K562 (cell line): Measurements from ENCODE around the gene CEP89. TPM values are rescaled to one million over a fixed set of nuclear protein-coding genes. Genes with fewer than 3 reads are reported as not detected.
A peak's percentile ranks its signal among the peaks of the same experiment; 100 is the strongest.

Experiments
- E2F4 ChIP-seq: sonication (generic); formaldehyde crosslinking; IDR thresholded peaks from 2 replicates; pipeline ENCODE4 v1.8.0; 2022; ENCODE audit warnings: mild to moderate bottlenecking, low read depth, missing genetic modification reagents
- HBP1 ChIP-seq: fragments of 450-650 bp; formaldehyde crosslinking; IDR thresholded peaks from 2 replicates; pipeline ENCODE4 v1.4.0; 2022; ENCODE audit warnings: missing genetic modification characterization
- HDAC3 ChIP-seq: fragments of 450-650 bp; IDR thresholded peaks from 2 replicates; pipeline ENCODE4 v1.6.1; 2018; ENCODE audit warnings: borderline replicate concordance, mild to moderate bottlenecking, moderate library complexity; ENCODE audit not compliant: partially characterized antibody
- KLF10 ChIP-seq: fragments of 250-450 bp; sonication (Bioruptor Pico); IDR thresholded peaks from 2 replicates; pipeline ENCODE4 v1.6.1; 2021; ENCODE audit warnings: matching md5 sums
- MAFK ChIP-seq: IDR thresholded peaks from 2 replicates; pipeline ENCODE4 v1.6.1; 2011; ENCODE audit warnings: low read length, improper control_type of control experiment
- NFE2L1 ChIP-seq: fragments of 450-650 bp; IDR thresholded peaks from 2 replicates; pipeline ENCODE4 v1.6.1; 2016; ENCODE audit warnings: missing genetic modification characterization, low read depth, mild to moderate bottlenecking, missing compliant biosample characterization, moderate library complexity, borderline replicate concordance
- PKNOX1 ChIP-seq: fragments of 450-650 bp; IDR thresholded peaks from 2 replicates; pipeline ENCODE4 v1.6.1; 2016
- TBL1XR1 ChIP-seq, 2 experiments: IDR thresholded peaks; 2 replicates each; pipeline ENCODE4 v1.6.1; 2012; ENCODE audit warnings: improper control_type of control experiment in 2 of 2, low read length in 2 of 2, mild to moderate bottlenecking in 1 of 2
- TFE3 ChIP-seq: fragments of 450-650 bp; formaldehyde crosslinking; IDR thresholded peaks from 2 replicates; pipeline ENCODE4 v1.4.0; 2020; ENCODE audit warnings: mild to moderate bottlenecking, mixed read lengths
- TSHZ1 ChIP-seq: fragments of 250-450 bp; sonication (Bioruptor Pico); IDR thresholded peaks from 2 replicates; pipeline ENCODE4 v1.4.0; 2020; ENCODE audit warnings: mild to moderate bottlenecking, moderate library complexity
- ZFP30 ChIP-seq: fragments of 250-450 bp; sonication (Bioruptor Pico); IDR thresholded peaks from 2 replicates; pipeline ENCODE4 v1.8.0; 2022; ENCODE audit warnings: moderate library complexity, mild to moderate bottlenecking, inconsistent platforms, borderline replicate concordance
- ZHX1 ChIP-seq: fragments of 150-350 bp; conservative IDR thresholded peaks from 2 replicates; pipeline ENCODE4 v1.6.1; 2014; ENCODE audit warnings: low read length
- ZNF436 ChIP-seq: fragments of 250-450, 450-650 bp; sonication (Bioruptor Pico); formaldehyde crosslinking; IDR thresholded peaks from 2 replicates; pipeline ENCODE4 v1.7.0; 2020; ENCODE audit warnings: mild to moderate bottlenecking
- ZNF57 ChIP-seq: fragments of 450-650 bp; formaldehyde crosslinking; IDR thresholded peaks from 2 replicates; pipeline ENCODE4 v1.4.0; 2020; ENCODE audit warnings: mild to moderate bottlenecking, moderate library complexity
- ZNF77 ChIP-seq: fragments of 250-450 bp; sonication (Bioruptor Pico); IDR thresholded peaks from 2 replicates; pipeline ENCODE4 v1.5.0; 2020
- polyA plus RNA-seq, 8 experiments: library from polyadenylated mRNA; depleted of rRNA in 4 of 8; stranded (reverse) in 5 of 8; unstranded in 3 of 8; fragments of >200 nt; fragmentation: Nextera tagmentation in 2 of 8; fragmentation: Illumina TruSeq in 1 of 8; extraction: Ambion mirVana in 2 of 8; extraction: Trizol in 1 of 8; gene quantifications; 2 replicates each; pipeline versions ENCODE4 v1.2.1 to v1.2.3, GENCODE V29; 2011 to 2014; ENCODE audit warnings: inconsistent platforms in 1 of 8, missing spikeins in 1 of 8
- total RNA-seq, 7 experiments: library from RNA; depleted of rRNA in 6 of 7; stranded (reverse); fragments of >200 nt in 6 of 7; fragmentation: Illumina TruSeq in 2 of 7; extraction: Trizol in 2 of 7; gene quantifications; 2 replicates each; pipeline versions ENCODE4 v1.2.1 to v1.2.3, GENCODE V29; 2011 to 2021; ENCODE audit warnings: low replicate concordance in 1 of 7

CEP89 gene
- total and polyA plus RNA-seq, 9 of the 15 experiments (the other 6 are each of a cell fraction or from before 2014, with no cell fraction given): 5.5 to 15.0 (median 7.2) TPM

GRCh38 chr19:32909257-32909656 is 62.5 kb downstream of the CEP89 start (continued):
- TF ChIP-seq ZHX1 (no peak), HBP1 (CRISPR knock-in tag) (no peak), KLF10 (CRISPR knock-in tag) (no peak), HDAC3 (peak; percentile 24), ZFP30 (no peak), NFE2L1 (tag) (no peak), E2F4 (CRISPR knock-in tag) (no peak), ZNF77 (no peak), PKNOX1 (no peak), TSHZ1 (CRISPR knock-in tag) (no peak), TFE3 (CRISPR knock-in tag) (no peak), MAFK (0 out of 2 replicates have a peak, but pooled peaks have one; percentile 7), ZNF57 (CRISPR knock-in tag) (no peak), TBL1XR1 (IDR thresholded peaks at IDR 0.05; ENCODE audit: low read length in 2 of 2) (no peak), ZNF436 (CRISPR knock-in tag) (no peak)
